AG09309 (cell line): ENCODE results near the gene FMN2.

Experiments
- DNase-seq: peaks from one replicate; pipeline ENCODE4 v3.0.0-alpha.2; 2010; ENCODE audit warnings: low read depth
- H3K4me3 ChIP-seq: 2 replicates; pipeline ENCODE4 v1.5.1; 2011; ENCODE audit warnings: mild to moderate bottlenecking, low read depth, low read length, moderate library complexity; ENCODE audit not compliant: control insufficient read depth
- TF ChIP-seq, protein P1 (sequence below): IDR thresholded peaks from 2 replicates; pipeline ENCODE4 v1.5.1; 2011; ENCODE audit warnings: mild to moderate bottlenecking, low read depth, low read length, inconsistent platforms; ENCODE audit not compliant: insufficient read depth, control insufficient read depth; ENCODE audit errors: missing control alignments

Gene FMN2

GRCh38 chr1:240522122-240522822 lies 430.6 kb downstream of the FMN2 start:
- DNase-seq = no peak
- H3K4me3 ChIP-seq = no peak overlapping the region
- TF ChIP-seq, protein P1, sequence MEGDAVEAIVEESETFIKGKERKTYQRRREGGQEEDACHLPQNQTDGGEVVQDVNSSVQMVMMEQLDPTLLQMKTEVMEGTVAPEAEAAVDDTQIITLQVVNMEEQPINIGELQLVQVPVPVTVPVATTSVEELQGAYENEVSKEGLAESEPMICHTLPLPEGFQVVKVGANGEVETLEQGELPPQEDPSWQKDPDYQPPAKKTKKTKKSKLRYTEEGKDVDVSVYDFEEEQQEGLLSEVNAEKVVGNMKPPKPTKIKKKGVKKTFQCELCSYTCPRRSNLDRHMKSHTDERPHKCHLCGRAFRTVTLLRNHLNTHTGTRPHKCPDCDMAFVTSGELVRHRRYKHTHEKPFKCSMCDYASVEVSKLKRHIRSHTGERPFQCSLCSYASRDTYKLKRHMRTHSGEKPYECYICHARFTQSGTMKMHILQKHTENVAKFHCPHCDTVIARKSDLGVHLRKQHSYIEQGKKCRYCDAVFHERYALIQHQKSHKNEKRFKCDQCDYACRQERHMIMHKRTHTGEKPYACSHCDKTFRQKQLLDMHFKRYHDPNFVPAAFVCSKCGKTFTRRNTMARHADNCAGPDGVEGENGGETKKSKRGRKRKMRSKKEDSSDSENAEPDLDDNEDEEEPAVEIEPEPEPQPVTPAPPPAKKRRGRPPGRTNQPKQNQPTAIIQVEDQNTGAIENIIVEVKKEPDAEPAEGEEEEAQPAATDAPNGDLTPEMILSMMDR = no peak

- no peak for DNase-seq
- no peak overlapping the region for H3K4me3 ChIP-seq
- TF ChIP-seq, protein P1 = no peak
Observed at GRCh38 chr1:240524356-240525069, 432.8 kb downstream of the FMN2 start.
